B cell (primary cell): ENCODE data around the gene OR5J2. TPM values are rescaled to one million over a fixed set of nuclear protein-coding genes. Genes with fewer than 3 reads are reported as not detected.
"Not testable (repeated sequence)": the region's sequence is repeated elsewhere in the genome, so short reads cannot be mapped to it uniquely, and the experiment has no call there.

ENCODE experiments used
- ATAC-seq: fragments of 200-7000 bp; cut with Tn5 transposase; one replicate; pipeline ENCODE4 v1.10.0; 2021; ENCODE audit warnings: low read depth, mild to moderate bottlenecking, moderate number of reproducible peaks, moderate library complexity
- CTCF ChIA-PET: fragments of 350-600 bp; sonication (Branson Sonifier 250); formaldehyde crosslinking; loops from one replicate; lab custom pipeline; 2021; ENCODE audit warnings: antibody characterized with exemption, inconsistent platforms; lab: Charles Lee
- POLR2A ChIA-PET: fragments of 350-600 bp; sonication (Branson Sonifier 250); formaldehyde crosslinking; loops from one replicate; lab custom pipeline; 2021; ENCODE audit warnings: antibody characterized with exemption; lab: Charles Lee
- DNase-seq: peaks from one replicate; pipeline ENCODE4 v3.0.0; 2013
- H2AFZ ChIP-seq: 2 replicates; pipeline ENCODE4 v1.6.1; 2012; ENCODE audit warnings: mild to moderate bottlenecking, low read depth, low read length; ENCODE audit not compliant: insufficient read depth, poor library complexity, severe bottlenecking
- H3K27ac ChIP-seq, 2 donors: 1 replicate in 1 of 2; 2 replicates in 1 of 2; pipeline ENCODE4 v1.5.1; 2012 to 2013; ENCODE audit warnings: low read length in 2 of 2, mild to moderate bottlenecking in 2 of 2, moderate library complexity in 1 of 2
- H3K27me3 ChIP-seq, 4 experiments: fragments of 200-600 bp in 1 of 4; sonication (generic) in 1 of 4; replicated peaks in 1 of 4; 1 replicate in 2 of 4; 2 replicates in 2 of 4; pipeline versions ENCODE4 v1.6.1 to v1.7.0; 2013 to 2016; ENCODE audit warnings: low read length in 3 of 4, mild to moderate bottlenecking in 2 of 4, mixed read lengths in 1 of 4, moderate library complexity in 1 of 4; ENCODE audit not compliant: insufficient read depth in 4 of 4, control insufficient read depth in 3 of 4; ENCODE audit errors: control extremely low read depth in 1 of 4
- H3K36me3 ChIP-seq, 2 experiments: replicated peaks in 1 of 2; 1 replicate in 1 of 2; 2 replicates in 1 of 2; pipeline versions ENCODE4 v1.6.1 to v1.7.1; 2013; ENCODE audit warnings: low read length in 1 of 2; ENCODE audit not compliant: insufficient read depth in 2 of 2, control insufficient read depth in 1 of 2; ENCODE audit errors: control extremely low read depth in 1 of 2, extremely low read depth in 1 of 2
- H3K4me1 ChIP-seq, 2 donors: fragments of 200-600 bp in 1 of 2; sonication (generic) in 1 of 2; 1 replicate in 1 of 2; 2 replicates in 1 of 2; pipeline versions ENCODE4 v1.5.1 to v1.6.1; 2013 to 2017; ENCODE audit warnings: low read length in 2 of 2; ENCODE audit not compliant: control insufficient read depth in 2 of 2, insufficient read depth in 2 of 2
- H3K4me2 ChIP-seq: replicated peaks from 2 replicates; pipeline ENCODE3; 2012; ENCODE audit warnings: mild to moderate bottlenecking, low read depth, low read length; ENCODE audit not compliant: poor library complexity, severe bottlenecking
- H3K4me3 ChIP-seq, 5 experiments: fragments of 200-600 bp in 1 of 5; sonication (generic) in 1 of 5; 1 replicate in 3 of 5; 2 replicates in 2 of 5; pipeline versions ENCODE4 v1.5.1 to v1.7.0; 2011 to 2016; ENCODE audit warnings: low read length in 4 of 5, mild to moderate bottlenecking in 4 of 5, low read depth in 2 of 5, control low read depth in 1 of 5, moderate library complexity in 1 of 5; ENCODE audit not compliant: insufficient read depth in 1 of 5; ENCODE audit errors: control extremely low read depth in 1 of 5, extremely low read depth in 1 of 5
- H3K79me2 ChIP-seq: fragments of 200-600 bp; sonication (generic); one replicate; pipeline ENCODE4 v1.6.0; 2016; ENCODE audit warnings: low read length; ENCODE audit not compliant: control insufficient read depth, insufficient read depth
- H3K9ac ChIP-seq: fragments of 200-600 bp; sonication (generic); 2 replicates; pipeline ENCODE4 v1.6.1; 2017; ENCODE audit warnings: mild to moderate bottlenecking, low read length, moderate library complexity
- H3K9me3 ChIP-seq, 3 donors: one replicate each; pipeline versions ENCODE4 v1.6.1 to v1.7.1; 2013; ENCODE audit warnings: low read length in 2 of 3; ENCODE audit not compliant: control insufficient read depth in 2 of 3, insufficient read depth in 1 of 3; ENCODE audit errors: control extremely low read depth in 1 of 3
- H4K20me1 ChIP-seq: 2 replicates; pipeline ENCODE4 v1.6.0; 2012; ENCODE audit warnings: mild to moderate bottlenecking, low read length; ENCODE audit not compliant: insufficient read depth, control insufficient read depth, poor library complexity, severe bottlenecking
- H3K27ac Mint-ChIP-seq: one replicate; pipeline ENCODE4 v1.8.0; 2021; ENCODE audit warnings: mixed read lengths
- H3K27me3 Mint-ChIP-seq: one replicate; pipeline ENCODE4 v1.8.0; 2021; ENCODE audit warnings: mixed read lengths
- H3K4me1 Mint-ChIP-seq: one replicate; pipeline ENCODE4 v1.8.0; 2021; ENCODE audit warnings: mixed read lengths
- H3K4me3 Mint-ChIP-seq: one replicate; pipeline ENCODE4 v1.8.0; 2021; ENCODE audit warnings: mixed read lengths
- H3K9me3 Mint-ChIP-seq: one replicate; pipeline ENCODE4 v1.8.0; 2022; ENCODE audit warnings: mixed read lengths; ENCODE audit not compliant: insufficient read depth
- CTCF ChIP-seq: fragments of 200-600 bp; IDR thresholded peaks from one replicate; pipeline ENCODE4 v1.8.0; 2022; ENCODE audit warnings: antibody characterized with exemption, mild to moderate bottlenecking
- EZH2 ChIP-seq: IDR thresholded peaks from 2 replicates; pipeline ENCODE4 v1.6.1; 2012; ENCODE audit warnings: borderline replicate concordance, low read depth, mild to moderate bottlenecking, moderate library complexity, low read length; ENCODE audit not compliant: insufficient read depth, poor library complexity, severe bottlenecking
- WGBS: methylation state at CpG from one replicate; pipeline ENCODE4 v1.1.5; 2013; ENCODE audit warnings: missing lambda C conversion rate; ENCODE audit not compliant: insufficient coverage; 5-methylcytosine and 5-hydroxymethylcytosine counted together
- intact Hi-C: fragments of 100-400 bp; cut with micrococcal nuclease; formaldehyde crosslinking; loops from one replicate; pipeline ENCODE4 v1.10.0; 2022
- polyA plus RNA-seq: library from polyadenylated mRNA; depleted of rRNA; stranded (reverse); fragments of >200 nt; gene quantifications from 2 replicates; pipeline ENCODE4 v1.2.3, GENCODE V29; 2012
- total RNA-seq, 2 donors: library from RNA; stranded (reverse); fragments of 120-200 nt in 1 of 2; gene quantifications; 1 replicate in 1 of 2; 2 replicates in 1 of 2; pipeline versions ENCODE4 v1.2.3 to v1.2.4, GENCODE V29; 2013 to 2022

Gene OR5J2
- total and polyA plus RNA-seq, 2 donors (not counting 1 experiment from before 2014, with no cell fraction given), result not detected

DNA sequence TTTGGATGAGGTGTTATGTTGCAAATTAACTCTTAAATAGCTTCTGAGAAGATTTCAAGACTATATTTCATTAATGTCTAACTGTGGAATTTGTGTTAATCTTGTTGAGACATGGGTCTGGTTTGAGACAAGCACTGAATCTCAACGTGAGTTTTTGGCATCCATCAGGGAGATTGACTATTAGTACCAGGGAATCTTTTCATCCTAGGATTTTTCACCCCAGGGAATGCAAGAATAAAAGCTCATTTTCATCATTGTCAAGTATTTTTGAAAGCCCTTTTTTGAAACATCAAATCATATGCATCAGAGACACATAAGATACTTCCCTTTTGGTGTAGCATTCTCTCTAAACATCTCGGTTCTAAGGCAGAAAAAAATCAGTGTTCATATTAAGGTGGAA lies 38.1 kb downstream of the OR5J2 start:
- Histone ChIP-seq H3K4me3 (no peak overlapping the region), H3K9ac (no peak overlapping the region), H3K4me1 (no peaks in the 10 kb centered on the region), H3K27me3 (no peaks in the 10 kb centered on the region), H3K27ac (no peak overlapping the region), H2AFZ (no peak overlapping the region), H3K9me3 (peaks cover 0 to 3% (median 0%) of the 10 kb centered on the region in 3 donors), H3K79me2 (no peaks in the 10 kb centered on the region), H4K20me1 (no peaks in the 10 kb centered on the region), H3K36me3 (no peaks in the 10 kb centered on the region), H3K4me2 (no peak overlapping the region)
- Mint-ChIP-seq H3K27me3 (no peaks in the 10 kb centered on the region), H3K27ac (no peak overlapping the region), H3K4me1 (no peaks in the 10 kb centered on the region), H3K4me3 (no peak overlapping the region), H3K9me3 (peaks cover 6% of the 10 kb centered on the region)
- WGBS, result no CpG with 5 or more reads among the region's 2 CpGs
- DNase-seq (no peak), ATAC-seq (no peak)
- TF ChIP-seq EZH2 (no peak), CTCF (no peak)
- POLR2A ChIA-PET, result no interaction called here
- CTCF ChIA-PET, result no interaction called here
- intact Hi-C loops, result no loop called here

DNA sequence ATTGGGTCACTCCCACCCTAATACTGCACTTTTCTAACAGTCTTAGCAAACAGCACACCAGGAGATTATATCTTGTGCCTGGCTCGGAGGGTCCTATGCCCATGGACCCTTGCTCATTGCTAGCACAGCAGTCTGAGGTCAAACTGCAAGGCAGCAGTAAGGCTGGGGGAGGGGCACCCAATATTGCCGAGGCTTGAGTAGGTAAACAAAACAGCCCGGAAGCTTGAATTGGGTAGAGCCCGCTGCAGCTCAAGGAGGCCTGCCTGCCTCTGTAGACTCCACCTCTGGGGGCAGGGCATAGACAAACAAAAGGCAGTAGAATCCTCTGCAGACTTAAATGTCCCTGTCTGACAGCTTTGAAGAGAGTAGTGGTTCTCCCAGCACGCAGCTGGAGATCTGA lies 43.3 kb downstream of the OR5J2 start:
- WGBS, result 85% methylated on average over 5 of the region's 5 CpGs
- H3K36me3 ChIP-seq, H3K4me2 ChIP-seq, H3K27ac ChIP-seq, H3K27me3 Mint-ChIP-seq, DNase-seq, H3K4me3 Mint-ChIP-seq, H3K9me3 Mint-ChIP-seq, H3K9ac ChIP-seq, CTCF ChIA-PET, intact Hi-C loops, H3K79me2 ChIP-seq, H4K20me1 ChIP-seq, POLR2A ChIA-PET, H3K27me3 ChIP-seq, H3K4me1 Mint-ChIP-seq, H2AFZ ChIP-seq, ATAC-seq, H3K9me3 ChIP-seq, H3K27ac Mint-ChIP-seq, H3K4me1 ChIP-seq, H3K4me3 ChIP-seq: not testable (repeated sequence)

Other genes starting within 250 kb of the OR5J2 start
- not detected in 2 replicates for gene OR5I1, start 240.2 kb upstream of the OR5J2 start, total RNA-seq
- not detected in 2 replicates for gene OR5I1, start 240.2 kb upstream of the OR5J2 start, polyA plus RNA-seq
- not detected in 2 replicates for gene OR10AG1, start 206.7 kb upstream of the OR5J2 start, total RNA-seq
- gene OR10AG1, start 206.7 kb upstream of the OR5J2 start, polyA plus RNA-seq, result not detected in 2 replicates
- not detected in 2 replicates for gene OR5F1, start 182.0 kb upstream of the OR5J2 start, total RNA-seq
- gene OR5F1, start 182.0 kb upstream of the OR5J2 start, polyA plus RNA-seq, result not detected in 2 replicates
- gene OR5AS1, start 149.0 kb upstream of the OR5J2 start, total RNA-seq, result not detected in 2 replicates
- gene OR5AS1, start 149.0 kb upstream of the OR5J2 start, polyA plus RNA-seq, result not detected in 2 replicates
- not detected in 2 replicates for gene OR8I2, start 83.3 kb upstream of the OR5J2 start, total RNA-seq
- not detected in 2 replicates for gene OR8I2, start 83.3 kb upstream of the OR5J2 start, polyA plus RNA-seq
- gene OR8H2, start 72.9 kb upstream of the OR5J2 start, total RNA-seq, result not detected in 2 replicates
- not detected in 2 replicates for gene OR8H2, start 72.9 kb upstream of the OR5J2 start, polyA plus RNA-seq
- not detected in 2 replicates for gene OR8H3, start 54.2 kb upstream of the OR5J2 start, total RNA-seq
- not detected in 2 replicates for gene OR8H3, start 54.2 kb upstream of the OR5J2 start, polyA plus RNA-seq
- not detected in 2 replicates for gene OR8J3, start 36.4 kb upstream of the OR5J2 start, total RNA-seq
- not detected in 2 replicates for gene OR8J3, start 36.4 kb upstream of the OR5J2 start, polyA plus RNA-seq
- not detected in 2 replicates for gene OR8K5, start 16.3 kb upstream of the OR5J2 start, total RNA-seq
- gene OR8K5, start 16.3 kb upstream of the OR5J2 start, polyA plus RNA-seq, result not detected in 2 replicates
- gene OR5T2, start 57.6 kb downstream of the OR5J2 start, total RNA-seq, result not detected in 2 replicates
- gene OR5T2, start 57.6 kb downstream of the OR5J2 start, polyA plus RNA-seq, result not detected in 2 replicates
- gene OR5T3, start 75.6 kb downstream of the OR5J2 start, total RNA-seq, result not detected in 2 replicates
- gene OR5T3, start 75.6 kb downstream of the OR5J2 start, polyA plus RNA-seq, result not detected in 2 replicates
- gene OR5T1, start 97.5 kb downstream of the OR5J2 start, total RNA-seq, result not detected in 2 replicates
- gene OR5T1, start 97.5 kb downstream of the OR5J2 start, polyA plus RNA-seq, result not detected in 2 replicates
- gene OR8H1, start 115.6 kb downstream of the OR5J2 start, total RNA-seq, result not detected in 2 replicates
- not detected in 2 replicates for gene OR8H1, start 115.6 kb downstream of the OR5J2 start, polyA plus RNA-seq
- gene OR8K3, start 138.5 kb downstream of the OR5J2 start, total RNA-seq, result not detected in 2 replicates
- gene OR8K3, start 138.5 kb downstream of the OR5J2 start, polyA plus RNA-seq, result not detected in 2 replicates
- not detected in 2 replicates for gene OR8K1, start 169.4 kb downstream of the OR5J2 start, total RNA-seq
- gene OR8K1, start 169.4 kb downstream of the OR5J2 start, polyA plus RNA-seq, result not detected in 2 replicates
- not detected in 2 replicates for gene OR8J1, start 177.7 kb downstream of the OR5J2 start, total RNA-seq
- not detected in 2 replicates for gene OR8J1, start 177.7 kb downstream of the OR5J2 start, polyA plus RNA-seq
- not detected in 2 replicates for gene OR8U1, start 199.0 kb downstream of the OR5J2 start, total RNA-seq
- gene OR8U1, start 199.0 kb downstream of the OR5J2 start, polyA plus RNA-seq, result not detected in 2 replicates
- gene OR5AL1, start 236.1 kb downstream of the OR5J2 start, total RNA-seq, result not detected in 2 replicates
- gene OR5AL1, start 236.1 kb downstream of the OR5J2 start, polyA plus RNA-seq, result not detected in 2 replicates